DMS79 (cell line): ENCODE measurements around the gene ABLIM3.

Experiments used
- DNase-seq: peaks from one replicate; lab custom pipeline; 2025; lab: John Stamatoyannopoulos, UW

The ABLIM3 gene

GRCh38 chr5:149309354-149309753 lies 168.1 kb downstream of the ABLIM3 start:
- no peak for DNase-seq
